ENCODE results near the gene NTM. TPM values are rescaled to one million over a fixed set of nuclear protein-coding genes. Genes with fewer than 3 reads are reported as not detected.

The NTM gene
- total and polyA plus RNA-seq, 2 of the 8 experiments (the other 6 are each of a cell fraction or from before 2014, with no cell fraction given), result 13.4 to 20.0 TPM

DNA sequence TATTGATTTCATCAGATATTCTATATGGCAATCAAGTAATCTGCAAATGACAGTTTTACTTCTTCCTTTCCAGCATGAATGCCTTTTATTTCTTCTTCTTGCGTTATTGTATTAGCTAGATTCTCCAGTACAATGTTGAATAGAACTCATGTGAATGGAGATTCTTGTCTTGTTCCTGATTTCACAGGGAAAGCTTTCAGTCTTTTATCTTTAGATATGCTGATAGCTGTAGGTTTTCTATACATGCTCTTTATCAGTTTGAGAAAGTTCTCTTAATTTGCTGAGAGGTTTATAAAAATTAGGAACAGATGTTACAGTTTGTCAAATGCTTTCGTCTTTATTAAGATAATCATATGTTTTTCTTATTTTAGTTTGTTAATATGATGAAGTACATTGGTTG is 347.2 kb downstream of the NTM start (continued):
- TF ChIP-seq, protein P1, sequence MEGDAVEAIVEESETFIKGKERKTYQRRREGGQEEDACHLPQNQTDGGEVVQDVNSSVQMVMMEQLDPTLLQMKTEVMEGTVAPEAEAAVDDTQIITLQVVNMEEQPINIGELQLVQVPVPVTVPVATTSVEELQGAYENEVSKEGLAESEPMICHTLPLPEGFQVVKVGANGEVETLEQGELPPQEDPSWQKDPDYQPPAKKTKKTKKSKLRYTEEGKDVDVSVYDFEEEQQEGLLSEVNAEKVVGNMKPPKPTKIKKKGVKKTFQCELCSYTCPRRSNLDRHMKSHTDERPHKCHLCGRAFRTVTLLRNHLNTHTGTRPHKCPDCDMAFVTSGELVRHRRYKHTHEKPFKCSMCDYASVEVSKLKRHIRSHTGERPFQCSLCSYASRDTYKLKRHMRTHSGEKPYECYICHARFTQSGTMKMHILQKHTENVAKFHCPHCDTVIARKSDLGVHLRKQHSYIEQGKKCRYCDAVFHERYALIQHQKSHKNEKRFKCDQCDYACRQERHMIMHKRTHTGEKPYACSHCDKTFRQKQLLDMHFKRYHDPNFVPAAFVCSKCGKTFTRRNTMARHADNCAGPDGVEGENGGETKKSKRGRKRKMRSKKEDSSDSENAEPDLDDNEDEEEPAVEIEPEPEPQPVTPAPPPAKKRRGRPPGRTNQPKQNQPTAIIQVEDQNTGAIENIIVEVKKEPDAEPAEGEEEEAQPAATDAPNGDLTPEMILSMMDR (IDR thresholded peaks at IDR 0.05; ENCODE audit: control extremely low read depth in 1 of 3, insufficient read depth in 1 of 3, low read depth in 1 of 3, low read length in 3 of 3), result no peak
- no peak for TF ChIP-seq TAF7 (optimal IDR thresholded peaks at IDR 0.05; ENCODE audit: borderline replicate concordance, low read depth, low read length)
- TF ChIP-seq KDM4A (IDR thresholded peaks at IDR 0.05; ENCODE audit: low read depth, low read length, severe bottlenecking), result no peak
- TF ChIP-seq RFX5 (IDR thresholded peaks at IDR 0.05; ENCODE audit: borderline replicate concordance, low read depth, low read length), result no peak
